MM.1S (cell line): ENCODE data around the gene GGN.

Experiments
- CTCF ChIP-seq: fragments of 300-600 bp; sonication (generic); IDR thresholded peaks from 2 replicates; pipeline ENCODE4 v1.5.1; 2016; ENCODE audit warnings: antibody characterized with exemption, low read length, mixed read lengths
- EZH2 ChIP-seq: fragments of 300-600 bp; sonication (generic); optimal IDR thresholded peaks from 2 replicates; pipeline ENCODE3; 2017; ENCODE audit warnings: low read depth, mild to moderate bottlenecking, antibody characterized with exemption, low read length, mixed read lengths

- no peak for TF ChIP-seq CTCF
- no peak for TF ChIP-seq EZH2
Measured at GRCh38 chr19:38391911-38392464, 4.2 kb upstream of the GGN start.
